ENCODE results near the gene FBXL20.

The FBXL20 gene

GRCh38 chr17:39244600-39245570, 156.5 kb downstream of the FBXL20 start:
- DNase-seq = peak; percentile 44

- DNase-seq = no peak
Observed at GRCh38 chr17:39244016-39244599, 157.3 kb downstream of the FBXL20 start.

DNA sequence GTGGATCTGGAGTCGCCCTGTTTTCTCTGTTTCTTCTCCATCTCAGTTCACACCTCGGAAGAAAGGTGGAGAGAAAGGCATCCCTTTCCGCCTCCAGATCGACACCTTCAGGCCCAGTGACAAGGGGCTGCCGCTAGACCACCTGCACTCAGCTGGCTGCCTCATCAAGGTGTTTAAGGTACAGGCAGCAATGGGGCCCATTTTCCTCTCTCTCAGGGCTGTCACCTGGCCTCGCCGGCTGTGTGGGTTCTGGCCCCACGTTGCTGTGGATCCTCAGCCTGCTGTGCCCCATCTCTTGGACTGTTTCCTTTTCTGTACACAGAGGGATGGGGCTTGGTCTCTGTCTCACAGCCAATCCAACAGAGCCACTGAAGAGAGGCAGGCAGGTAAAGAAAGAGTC, 158.3 kb downstream of the FBXL20 start:
- no peak for DNase-seq

GRCh38 chr17:39240631-39241030, 160.8 kb downstream of the FBXL20 start:
- DNase-seq = no peak

- peak; percentile 3 for DNase-seq
Observed at GRCh38 chr17:39239640-39240314, 161.6 kb downstream of the FBXL20 start.

- peak; percentile 48 for DNase-seq
Observed at GRCh38 chr17:39238311-39238972, 163.0 kb downstream of the FBXL20 start.

- no peak for DNase-seq
Observed at GRCh38 chr17:39237586-39237985, 163.8 kb downstream of the FBXL20 start.

DNA sequence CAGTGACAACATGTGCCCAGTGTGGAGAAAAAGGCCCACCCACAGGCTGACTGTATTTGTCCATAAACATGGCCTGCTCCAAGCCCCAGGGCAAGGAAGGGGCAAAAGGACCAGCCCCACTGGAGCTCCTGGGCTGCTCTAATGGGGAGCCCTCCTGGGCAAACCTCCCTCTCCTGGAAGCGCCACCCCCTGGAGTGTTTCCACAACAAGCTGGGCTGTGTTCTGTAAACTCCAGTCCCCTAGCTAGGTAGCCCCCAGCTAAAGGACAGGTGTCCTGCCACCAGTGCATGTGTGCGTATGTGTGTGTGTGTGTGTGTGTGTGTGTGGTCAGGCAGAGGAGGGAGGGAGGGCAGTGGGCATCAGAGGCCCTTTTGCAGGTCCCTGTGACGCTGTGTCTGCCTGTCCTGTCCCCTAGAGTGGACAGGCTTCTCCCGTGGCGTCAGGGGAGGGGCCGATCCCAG, 164.4 kb downstream of the FBXL20 start:
- peak; percentile 17 for DNase-seq

- peak; percentile 43 for DNase-seq
Observed at GRCh38 chr17:39236450-39236927, 164.9 kb downstream of the FBXL20 start.

DNA sequence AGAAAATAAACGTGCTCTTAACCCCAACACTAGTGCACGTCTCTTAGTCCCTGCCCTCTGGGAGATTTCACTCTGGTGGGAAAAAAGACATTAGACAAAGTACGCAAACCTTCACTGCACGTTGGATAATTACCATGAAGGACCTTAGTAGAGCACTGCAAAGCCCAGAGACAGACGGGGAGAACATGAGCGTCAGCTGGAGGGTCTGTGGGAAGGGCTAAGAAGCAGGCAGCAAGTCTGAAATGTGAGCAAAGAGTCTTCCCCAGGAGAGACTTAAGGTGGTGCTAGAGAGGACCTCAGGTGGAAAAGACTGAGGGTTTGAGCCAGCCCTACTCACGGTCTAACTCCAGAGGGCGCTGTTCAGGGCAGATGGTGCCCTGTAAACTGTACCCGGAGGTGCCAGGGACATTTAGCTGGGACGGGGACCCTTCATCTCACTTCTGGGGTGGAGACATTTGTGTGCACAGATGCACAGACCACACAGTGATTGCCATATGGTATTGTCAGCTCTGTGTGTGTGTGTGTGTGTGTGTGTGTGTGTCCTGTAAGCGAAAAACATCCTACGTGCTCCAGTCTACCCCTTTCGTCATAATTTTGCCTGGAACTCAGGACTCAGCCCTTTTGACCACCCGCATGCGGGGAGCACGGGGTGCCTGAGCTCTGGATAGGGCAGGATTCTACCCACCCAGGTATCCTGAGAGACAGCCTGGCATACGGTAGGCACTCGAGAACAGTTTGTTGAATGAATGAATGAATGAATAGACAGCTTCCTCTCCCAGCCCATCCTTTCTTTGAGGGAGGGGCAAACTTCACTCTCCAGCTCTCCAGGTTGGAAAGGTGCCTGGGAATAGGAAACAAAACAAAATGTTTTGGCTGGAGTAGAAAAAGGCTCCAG, 165.6 kb downstream of the FBXL20 start:
- DNase-seq = peak; percentile 31

GRCh38 chr17:39231591-39232551, 169.6 kb downstream of the FBXL20 start:
- DNase-seq = no peak

- DNase-seq = no peak
Observed at GRCh38 chr17:39231091-39231561, 170.3 kb downstream of the FBXL20 start.

DNA sequence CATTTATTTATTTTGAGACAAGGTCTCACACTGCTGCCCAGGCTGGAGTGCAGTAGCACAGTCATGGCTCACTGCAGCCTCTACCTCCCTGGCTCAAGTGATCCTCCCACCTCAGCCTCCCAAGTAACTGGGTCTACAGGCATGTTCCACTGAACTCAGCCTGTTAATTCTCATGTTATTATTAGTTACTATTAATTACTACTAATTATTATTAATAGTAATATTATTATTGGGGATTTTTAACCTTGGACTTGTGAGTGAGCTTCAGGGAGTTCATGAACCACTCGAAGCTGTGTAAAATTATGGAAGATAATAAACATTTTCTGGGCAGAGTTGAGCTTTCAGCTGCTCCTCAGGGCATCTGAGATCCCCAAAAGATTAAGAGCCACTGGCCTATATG, 171.1 kb downstream of the FBXL20 start:
- DNase-seq = no peak

- no peak for DNase-seq
Observed at GRCh38 chr17:39229274-39229913, 172.0 kb downstream of the FBXL20 start.

GRCh38 chr17:39227364-39227919, 174.0 kb downstream of the FBXL20 start:
- DNase-seq = no peak

- peak; percentile 85 for DNase-seq
Observed at GRCh38 chr17:39225959-39226683, 175.3 kb downstream of the FBXL20 start.

DNA sequence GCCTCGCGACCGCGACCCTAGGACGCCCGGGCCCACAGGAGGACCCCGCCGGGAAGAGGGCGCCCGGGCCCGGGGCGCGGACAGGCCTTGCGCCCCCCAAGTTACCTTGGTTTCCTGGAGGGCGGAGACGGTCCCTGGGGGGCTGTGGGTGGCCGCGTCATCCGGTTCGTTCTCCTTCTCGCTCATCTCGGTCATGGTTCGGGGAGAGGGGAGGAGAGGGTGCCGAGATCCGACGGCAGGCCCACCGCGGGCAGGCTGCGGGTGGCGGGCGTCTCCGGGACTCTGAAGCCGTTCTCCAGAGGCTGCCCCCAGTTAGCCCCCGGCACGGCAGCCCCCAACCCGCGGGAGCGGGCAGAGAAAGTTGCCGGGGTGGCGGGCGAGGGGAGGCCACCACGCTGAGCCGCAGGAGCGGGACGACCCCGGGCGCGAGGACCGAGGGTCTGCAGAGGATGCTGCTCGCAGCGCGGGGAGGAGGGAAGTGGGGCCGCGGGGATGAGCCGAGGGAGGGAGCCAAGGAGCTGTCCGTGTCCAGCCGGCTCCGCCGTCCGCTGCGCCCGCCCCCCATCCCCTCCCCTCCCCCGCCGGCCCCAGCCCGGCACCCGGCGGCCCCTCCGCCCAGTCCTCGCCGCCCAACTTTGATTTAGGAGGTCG, 176.0 kb downstream of the FBXL20 start, which contains the start of gene STAC2:
Gene STAC2 (minus strand): TSS at position 638 of the 651 bp plus-strand sequence. CDS start 443 bp downstream, at position 195.
- DNase-seq = no peak

- DNase-seq = no peak
Observed at GRCh38 chr17:39224778-39225307, 176.6 kb downstream of the FBXL20 start.
